GM18870 (cell line): ENCODE data around the gene MYO1C.

Experiments used
- ATAC-seq: cut with Tn5 transposase; IDR thresholded peaks from one replicate; pipeline ENCODE4 v1.9.1; 2021; ENCODE audit warnings: moderate library complexity; ENCODE audit not compliant: unreplicated experiment

The MYO1C gene

DNA sequence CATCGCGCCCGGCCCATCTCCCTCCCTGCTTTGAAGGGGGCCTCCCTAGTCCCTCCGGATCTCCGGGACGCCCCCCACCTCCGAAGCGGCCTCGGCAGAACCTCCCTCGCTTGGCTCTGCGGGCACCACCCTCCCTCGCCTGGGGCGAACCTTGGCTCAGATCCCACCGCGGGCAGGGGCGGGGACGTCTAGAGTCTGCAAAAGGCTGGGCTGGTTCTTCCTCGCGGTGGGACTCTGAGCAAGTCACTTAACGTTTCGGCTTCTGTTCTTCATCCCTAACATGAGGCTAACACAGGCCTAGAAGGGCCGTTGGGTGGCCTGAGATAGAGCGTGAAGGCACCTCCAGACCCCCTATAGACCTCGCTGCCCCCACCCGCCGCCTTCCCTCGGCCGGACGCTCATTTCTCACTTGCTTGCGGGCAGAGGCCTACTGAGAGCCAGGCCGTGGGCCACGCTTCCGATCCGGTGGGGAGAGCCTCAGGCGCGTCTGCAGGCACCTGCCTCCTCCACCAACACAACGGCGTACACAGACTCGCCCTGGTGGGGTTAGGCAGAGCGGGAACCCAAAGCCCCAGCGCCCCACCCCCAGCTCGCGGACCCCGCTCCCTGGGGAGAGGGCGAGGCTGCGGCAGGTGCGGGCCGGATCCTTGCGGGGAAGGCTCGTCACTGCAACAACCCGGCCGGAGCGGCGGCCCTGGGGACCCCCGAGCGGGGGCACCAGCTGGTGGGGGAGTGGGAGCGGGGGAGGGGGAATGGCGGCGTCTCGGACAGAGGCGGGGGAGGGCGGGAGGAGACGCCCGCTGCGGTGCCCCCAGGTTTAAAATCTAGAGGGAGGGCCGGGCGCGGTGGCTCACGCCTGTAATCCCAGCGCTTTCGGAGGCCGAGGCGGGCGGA is 5.4 kb downstream of the MYO1C start:
- no peak for ATAC-seq

DNA sequence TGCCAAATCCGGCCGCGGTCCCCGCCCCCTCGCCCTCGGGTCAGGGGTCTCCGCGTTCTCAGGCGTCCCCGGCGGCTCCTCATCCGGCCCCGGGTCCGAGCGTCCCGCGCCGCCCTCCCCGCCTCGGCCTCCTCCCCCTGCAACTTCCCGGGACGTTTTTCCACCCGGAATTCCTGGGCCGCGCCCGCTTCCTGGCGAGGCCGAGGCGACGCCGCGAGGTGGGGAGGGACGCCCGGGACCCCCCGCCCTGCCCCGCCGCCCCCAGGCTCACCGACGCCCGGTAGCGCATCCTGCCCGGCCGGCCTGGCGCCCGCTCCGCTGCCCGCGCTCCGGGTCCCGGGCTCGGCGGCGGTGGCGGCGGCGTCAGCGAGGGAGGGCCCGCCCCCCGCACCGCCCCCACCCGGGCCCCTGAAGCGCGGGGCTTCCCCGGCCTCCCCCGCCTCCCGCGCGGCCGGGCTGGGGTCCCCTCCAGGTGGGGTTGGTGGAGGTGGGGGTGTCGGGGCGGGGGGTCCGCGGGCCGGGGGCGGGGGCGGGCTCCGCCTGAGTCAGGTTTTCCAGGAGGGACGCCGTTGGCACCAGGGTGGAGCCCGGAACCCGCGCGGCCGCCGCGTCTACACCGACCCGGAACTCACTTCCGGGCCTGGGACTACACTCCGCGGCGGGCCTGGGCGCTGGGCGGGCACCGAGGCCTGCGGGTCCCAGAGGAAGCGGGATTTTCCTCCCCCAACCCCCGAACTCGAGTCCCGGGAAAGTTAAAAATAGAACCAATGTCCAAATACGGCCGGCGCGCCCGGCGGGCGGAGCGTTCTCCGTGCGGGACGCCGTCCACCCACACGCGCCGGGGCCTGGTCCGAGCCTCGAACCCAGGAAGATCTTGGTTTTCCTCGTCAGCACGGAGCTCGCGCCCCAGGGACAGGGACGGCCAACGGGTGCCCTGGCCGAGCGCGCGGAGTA is 6.8 kb downstream of the MYO1C start:
- ATAC-seq: no peak

DNA sequence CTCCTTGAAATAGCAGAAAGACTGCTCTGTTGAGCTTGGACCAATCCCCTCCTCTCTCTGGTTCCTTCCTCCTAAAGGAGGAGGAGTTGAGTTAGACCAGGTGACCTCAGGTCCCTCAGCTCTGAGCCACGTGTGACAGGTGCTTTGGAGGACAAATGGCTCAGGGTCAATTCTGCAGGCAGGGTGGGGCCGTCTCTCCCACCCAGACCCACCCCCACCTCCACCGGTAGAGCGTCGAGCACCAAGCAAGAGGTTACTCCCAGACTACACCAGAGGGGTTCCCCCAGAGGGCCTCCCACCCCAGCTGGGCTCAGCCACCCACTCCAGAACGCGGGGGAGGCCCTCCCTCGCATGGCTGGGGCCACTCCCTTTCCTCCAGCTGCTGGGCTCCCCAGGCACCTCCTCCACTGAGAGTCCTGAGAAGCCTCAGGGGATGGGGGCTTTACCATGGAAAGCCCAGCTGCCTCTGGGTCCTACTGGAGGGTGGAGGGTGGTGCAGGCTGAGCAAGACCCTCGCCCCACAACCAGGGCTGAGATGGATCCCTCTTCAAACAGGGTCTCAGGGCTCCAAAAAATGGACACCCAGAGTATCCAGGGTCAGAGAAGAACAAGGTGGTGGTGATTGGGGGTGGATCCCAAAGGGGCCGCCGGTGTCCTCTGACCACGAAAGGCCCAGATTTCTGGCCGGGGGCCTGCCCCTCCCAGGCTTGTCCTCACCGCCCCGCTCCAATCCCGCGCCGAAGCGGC is 7.6 kb downstream of the MYO1C start:
- no peak for ATAC-seq

DNA sequence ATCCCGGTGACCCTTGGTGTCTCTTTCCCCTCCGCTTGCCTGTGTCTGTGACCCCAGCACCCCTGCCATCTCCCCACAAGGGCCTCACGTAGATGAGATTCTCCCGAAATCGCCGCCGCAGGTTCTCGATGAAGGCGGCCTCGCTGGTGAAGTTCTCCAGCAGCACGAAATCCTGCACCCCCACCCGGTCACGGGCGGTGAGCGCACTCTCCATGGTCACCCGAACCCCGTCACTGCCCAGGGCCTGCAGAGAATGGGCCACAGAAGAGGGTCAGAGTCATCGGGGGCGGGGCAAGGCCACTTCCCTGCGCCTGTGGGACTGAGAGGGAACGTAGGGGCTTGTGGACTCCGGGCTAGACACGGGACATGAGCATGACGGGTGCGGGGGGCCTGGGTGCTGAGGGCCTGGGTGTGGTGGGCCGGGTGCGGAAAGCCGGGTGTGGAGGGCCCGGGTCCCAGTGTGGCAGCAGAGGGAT is 8.4 kb downstream of the MYO1C start:
- no peak for ATAC-seq

DNA sequence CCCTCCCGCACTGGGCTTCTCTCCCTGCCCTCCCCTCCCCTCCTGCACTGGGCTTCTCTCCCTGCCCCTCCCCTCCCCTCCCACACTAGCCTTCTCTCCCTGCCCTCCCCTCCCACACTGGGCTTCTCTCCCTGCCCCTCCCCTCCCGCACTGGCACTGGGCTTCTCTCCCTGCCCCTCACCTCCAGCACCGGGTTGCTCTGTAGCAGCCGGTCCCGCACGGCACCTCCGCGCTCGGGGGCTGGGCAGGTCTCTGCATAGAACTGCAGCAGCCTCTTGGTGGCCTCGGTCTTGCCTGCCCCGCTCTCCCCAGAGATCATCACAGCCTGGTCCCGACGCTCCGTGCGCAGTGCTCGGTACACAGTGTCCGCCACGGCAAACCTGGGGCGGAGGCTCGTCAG is 9.8 kb downstream of the MYO1C start:
- no peak for ATAC-seq

DNA sequence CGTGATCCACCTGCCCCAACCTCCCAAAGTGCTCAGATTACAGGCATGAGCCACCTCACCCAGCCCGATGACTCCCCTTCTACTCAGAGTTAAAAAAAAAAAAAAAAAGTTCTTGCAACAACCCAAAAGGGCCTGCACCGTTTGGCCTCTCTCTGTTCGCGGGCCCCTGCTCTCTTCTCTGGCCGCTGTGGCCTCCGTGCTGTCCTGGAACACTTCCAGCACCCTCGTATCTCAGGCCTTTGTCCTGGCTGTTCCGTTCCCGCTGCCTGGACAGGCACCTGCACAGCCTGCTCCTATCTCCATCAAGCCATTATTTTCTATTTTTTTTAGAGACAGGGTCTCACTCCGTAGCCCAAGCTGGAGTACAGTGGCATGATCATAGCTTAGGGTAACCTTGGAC is 10.8 kb downstream of the MYO1C start:
- ATAC-seq: no peak

- no peak for ATAC-seq
These were observed 11.6 kb downstream of the MYO1C start for GRCh38 chr17:1480747-1481465.

DNA sequence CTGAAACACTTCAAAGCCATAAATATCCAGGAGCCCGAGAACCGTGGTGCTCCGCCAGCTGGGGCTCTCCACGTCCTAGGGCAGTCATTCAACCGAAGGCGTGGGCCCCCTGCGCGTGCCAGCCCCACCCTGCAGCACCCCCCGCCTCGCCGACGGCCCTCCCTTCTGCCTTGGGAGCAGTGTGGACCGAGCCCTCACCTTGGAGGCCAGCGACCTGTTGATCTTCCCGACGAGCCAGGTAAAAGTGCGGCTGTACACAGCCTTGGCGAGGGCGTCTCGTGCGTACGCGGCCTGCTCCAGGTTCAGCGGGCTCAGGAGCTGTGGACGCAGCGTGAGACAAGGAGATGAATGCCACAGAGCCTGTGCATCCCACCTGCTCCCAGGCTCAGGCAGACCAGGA is 14.1 kb downstream of the MYO1C start:
- ATAC-seq: no peak

DNA sequence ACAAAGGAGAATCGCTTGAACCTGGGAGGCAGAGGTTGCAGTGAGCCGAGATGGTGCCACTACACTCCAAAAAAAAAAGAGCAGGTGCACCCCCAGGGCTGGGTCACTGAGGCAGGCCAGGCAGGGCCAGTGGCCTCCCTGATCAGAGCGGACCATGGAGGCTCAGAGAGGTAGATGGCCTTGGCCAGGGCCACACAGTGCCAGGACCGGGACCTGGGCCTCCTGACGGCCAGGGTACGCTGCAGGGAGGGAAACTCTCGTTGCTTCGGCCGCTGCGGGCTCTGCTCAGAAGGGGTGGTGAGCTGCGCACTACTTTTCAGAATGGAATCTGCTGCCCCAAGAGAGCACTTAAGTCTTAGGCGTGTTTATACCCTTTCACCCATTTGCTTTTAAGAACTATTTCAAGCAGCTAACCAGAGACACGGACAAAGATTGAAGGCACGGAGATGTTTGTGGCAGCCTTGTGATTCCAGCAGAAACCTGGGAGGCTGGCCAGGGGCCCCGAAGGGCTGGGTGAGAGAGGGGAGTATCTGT is 17.1 kb downstream of the MYO1C start:
- no peak for ATAC-seq

DNA sequence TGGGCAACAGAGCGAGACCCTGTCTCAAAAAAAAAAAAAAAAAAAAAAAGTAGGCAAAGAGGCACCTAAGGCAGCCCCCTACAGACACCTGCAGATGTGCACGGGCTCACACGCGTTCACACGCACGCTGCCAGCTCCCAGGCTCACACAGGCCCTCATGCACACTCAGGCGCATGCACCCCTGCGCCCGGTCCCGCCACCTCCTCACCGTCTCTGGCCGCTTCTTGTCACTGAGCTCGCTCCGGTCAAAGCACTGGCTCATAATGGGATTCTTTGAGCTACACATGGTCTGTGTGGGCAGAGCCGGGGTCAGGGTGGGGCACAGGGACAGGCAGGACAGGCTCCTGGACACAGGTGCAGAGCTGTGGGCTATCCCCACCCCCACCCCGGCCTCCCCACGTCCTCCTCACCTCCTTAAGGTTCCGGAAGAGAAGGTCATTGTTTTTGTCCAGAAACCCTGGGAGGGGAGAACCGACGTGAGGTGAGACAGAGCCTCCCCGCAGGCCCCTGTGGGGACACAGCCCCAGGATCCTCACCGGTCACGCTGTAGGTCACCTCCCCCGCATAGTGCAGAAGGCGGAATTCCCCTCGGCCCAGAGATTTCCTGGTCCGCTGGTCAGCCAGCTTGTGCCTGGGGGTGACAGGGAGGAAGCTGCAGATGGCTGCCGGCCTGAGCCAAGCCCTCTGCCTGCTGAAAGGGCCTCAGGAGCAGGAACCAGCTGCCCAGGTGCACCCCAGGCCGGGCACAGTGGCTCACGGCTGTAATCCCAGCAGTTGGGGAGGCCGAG is 17.9 kb downstream of the MYO1C start:
- no peak for ATAC-seq

GRCh38 chr17:1473841-1474240 is 18.6 kb downstream of the MYO1C start:
- ATAC-seq: no peak

DNA sequence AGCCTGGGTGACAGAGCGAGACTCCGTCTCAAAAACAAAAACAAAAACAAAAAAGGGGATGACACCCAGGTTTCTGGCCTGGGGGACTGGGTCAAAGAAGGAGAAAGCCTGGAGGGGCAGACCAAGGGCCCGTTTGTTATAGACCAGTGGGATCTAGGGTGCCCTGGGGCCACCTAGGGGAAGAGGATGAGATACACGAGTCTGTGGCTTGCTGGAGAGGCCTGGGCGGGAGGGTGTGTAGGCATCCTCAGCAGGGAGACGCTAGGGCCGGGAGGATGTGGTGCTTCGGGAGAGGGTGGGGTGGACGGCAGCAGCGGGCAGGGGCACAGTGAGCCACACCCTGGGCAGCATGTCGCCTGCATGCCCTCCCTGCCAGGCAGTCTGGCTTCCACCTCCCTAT is 19.3 kb downstream of the MYO1C start:
- ATAC-seq: no peak

GRCh38 chr17:1471911-1472821 is 20.3 kb downstream of the MYO1C start:
- ATAC-seq: no peak

GRCh38 chr17:1471490-1471889 is 21.0 kb downstream of the MYO1C start:
- ATAC-seq: no peak

DNA sequence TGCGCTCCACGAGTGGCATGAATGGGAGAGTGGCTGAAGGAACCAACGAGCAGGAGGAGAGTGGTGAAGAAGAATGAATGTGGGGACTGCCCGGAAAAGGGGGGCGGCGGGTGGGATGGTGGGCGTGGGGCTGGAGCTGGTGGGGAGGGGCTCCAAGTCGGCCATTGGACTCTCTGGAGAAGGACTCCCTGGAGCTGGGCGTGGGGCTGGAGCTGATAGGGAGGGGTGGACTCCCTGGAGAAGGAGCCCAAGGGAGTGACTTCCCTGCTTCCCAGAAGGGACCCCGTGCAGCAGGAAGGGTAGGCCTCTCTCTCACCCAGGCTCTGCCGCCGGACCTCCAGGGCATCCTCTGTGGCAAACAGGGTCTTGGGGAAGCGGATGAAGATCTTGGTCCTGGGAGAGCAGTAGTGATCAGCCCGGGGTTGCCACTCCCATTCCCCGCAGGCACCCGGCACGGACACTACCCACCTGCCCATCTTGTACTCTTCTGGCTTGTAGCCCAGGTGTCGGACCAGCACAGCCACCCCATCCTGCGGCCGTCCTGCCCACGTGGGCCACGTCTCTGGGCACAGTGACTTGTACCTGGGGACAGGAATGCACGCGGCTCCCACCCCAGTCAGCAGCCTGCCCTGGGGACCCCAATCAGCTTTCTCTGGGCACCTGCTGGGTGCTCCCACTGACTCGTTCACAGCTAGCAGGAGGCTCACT is 21.6 kb downstream of the MYO1C start:
- no peak for ATAC-seq

GRCh38 chr17:1470071-1470754 is 22.3 kb downstream of the MYO1C start:
- no peak for ATAC-seq

DNA sequence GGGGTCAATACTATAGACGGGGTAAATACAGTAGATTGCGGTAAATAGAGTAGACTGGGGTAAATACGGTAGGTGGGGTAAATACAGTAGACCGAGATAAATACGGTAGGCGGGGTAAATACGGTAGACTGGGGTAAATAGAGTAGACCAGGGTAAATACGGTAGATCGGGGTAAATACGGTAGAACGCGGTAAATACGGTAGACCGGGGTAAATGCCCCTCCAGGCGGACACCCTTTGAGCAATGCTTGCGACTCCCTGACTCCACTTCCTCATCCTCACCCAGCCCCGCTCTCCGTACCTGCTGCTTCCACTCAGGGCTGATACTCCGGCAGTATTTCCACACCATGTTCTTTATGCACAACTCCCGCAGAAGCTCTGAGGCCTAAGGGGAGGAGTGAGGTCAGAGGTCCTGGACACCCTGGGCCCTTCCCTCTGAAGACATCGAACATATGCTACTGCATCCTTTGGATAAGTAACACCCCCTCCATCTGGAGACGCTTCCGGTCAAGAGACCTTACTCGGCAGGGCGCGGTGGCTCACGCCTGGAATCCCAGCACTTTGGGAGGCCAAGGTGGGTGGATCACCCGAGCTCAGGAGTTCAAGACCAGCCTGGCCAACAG is 23.1 kb downstream of the MYO1C start:
- ATAC-seq: no peak
